GM12874 (cell line): Measurements from ENCODE around the gene MYCN.

ENCODE experiments used
- TF ChIP-seq, protein P1 (sequence below): IDR thresholded peaks from 2 replicates; pipeline ENCODE4 v1.5.1; 2011; ENCODE audit warnings: low read depth, mild to moderate bottlenecking, control low read depth, low read length, moderate library complexity; ENCODE audit not compliant: insufficient read depth

MYCN gene

DNA sequence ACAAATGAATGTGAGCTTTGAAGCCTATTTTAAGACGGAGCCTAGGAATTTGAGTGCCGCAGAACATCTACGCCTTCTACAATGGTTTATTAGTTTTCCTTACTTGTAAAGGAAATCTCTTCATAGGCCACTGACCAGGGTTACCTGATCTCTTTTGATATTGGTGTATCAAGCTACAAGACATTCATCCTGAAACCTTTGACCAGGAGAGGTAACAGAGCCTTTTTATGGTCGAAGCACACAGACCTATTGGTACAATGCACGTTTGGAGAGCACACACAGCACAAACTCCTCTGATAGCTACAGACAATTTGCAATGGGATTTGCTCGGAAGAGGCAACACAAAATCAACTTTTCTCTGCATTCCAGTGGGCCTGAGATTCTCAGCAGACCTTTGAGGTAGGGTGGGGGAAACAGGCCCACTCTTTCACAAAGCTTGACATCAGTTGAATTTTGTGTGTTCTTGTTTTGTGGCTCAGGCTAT lies 12.8 kb downstream of the MYCN start:
- TF ChIP-seq, protein P1, sequence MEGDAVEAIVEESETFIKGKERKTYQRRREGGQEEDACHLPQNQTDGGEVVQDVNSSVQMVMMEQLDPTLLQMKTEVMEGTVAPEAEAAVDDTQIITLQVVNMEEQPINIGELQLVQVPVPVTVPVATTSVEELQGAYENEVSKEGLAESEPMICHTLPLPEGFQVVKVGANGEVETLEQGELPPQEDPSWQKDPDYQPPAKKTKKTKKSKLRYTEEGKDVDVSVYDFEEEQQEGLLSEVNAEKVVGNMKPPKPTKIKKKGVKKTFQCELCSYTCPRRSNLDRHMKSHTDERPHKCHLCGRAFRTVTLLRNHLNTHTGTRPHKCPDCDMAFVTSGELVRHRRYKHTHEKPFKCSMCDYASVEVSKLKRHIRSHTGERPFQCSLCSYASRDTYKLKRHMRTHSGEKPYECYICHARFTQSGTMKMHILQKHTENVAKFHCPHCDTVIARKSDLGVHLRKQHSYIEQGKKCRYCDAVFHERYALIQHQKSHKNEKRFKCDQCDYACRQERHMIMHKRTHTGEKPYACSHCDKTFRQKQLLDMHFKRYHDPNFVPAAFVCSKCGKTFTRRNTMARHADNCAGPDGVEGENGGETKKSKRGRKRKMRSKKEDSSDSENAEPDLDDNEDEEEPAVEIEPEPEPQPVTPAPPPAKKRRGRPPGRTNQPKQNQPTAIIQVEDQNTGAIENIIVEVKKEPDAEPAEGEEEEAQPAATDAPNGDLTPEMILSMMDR, result no peak

GRCh38 chr2:15953891-15954680 lies 13.7 kb downstream of the MYCN start:
- TF ChIP-seq, protein P1, result no peak

- TF ChIP-seq, protein P1, result no peak
These were observed 14.4 kb downstream of the MYCN start for GRCh38 chr2:15954761-15955160.

- TF ChIP-seq, protein P1, result no peak
These were observed 15.1 kb downstream of the MYCN start for GRCh38 chr2:15955232-15955988.

- TF ChIP-seq, protein P1, result no peak
These were observed 15.9 kb downstream of the MYCN start for GRCh38 chr2:15956230-15956629.

GRCh38 chr2:15956751-15957736 lies 16.7 kb downstream of the MYCN start:
- TF ChIP-seq, protein P1, result no peak
